ENCODE results near the gene TCF7.

TCF7 gene

GRCh38 chr5:134110382-134110781 is 4.1 kb upstream of the TCF7 start:
- Histone ChIP-seq H3K4me1 (ENCODE audit: control insufficient read depth, insufficient read depth, low read length) (peaks cover 9% of the 10 kb centered on the region), H3K27ac (ENCODE audit: low read depth, low read length) (no peak overlapping the region), H3K27me3 (ENCODE audit: control insufficient read depth, insufficient read depth, low read length) (peaks cover 12% of the 10 kb centered on the region), H3K36me3 (ENCODE audit: control insufficient read depth, insufficient read depth, low read length) (no peaks in the 10 kb centered on the region), H3K4me3 (ENCODE audit: low read length) (no peak overlapping the region), H3K9ac (ENCODE audit: low read length) (no peak overlapping the region)

- H3K4me3 ChIP-seq (ENCODE audit: low read length), result no peak overlapping the region
- peaks cover 9% of the 10 kb centered on the region for H3K4me1 ChIP-seq (ENCODE audit: control insufficient read depth, insufficient read depth, low read length)
- peaks cover 12% of the 10 kb centered on the region for H3K27me3 ChIP-seq (ENCODE audit: control insufficient read depth, insufficient read depth, low read length)
- H3K9ac ChIP-seq (ENCODE audit: low read length), result no peak overlapping the region
- no peaks in the 10 kb centered on the region for H3K36me3 ChIP-seq (ENCODE audit: control insufficient read depth, insufficient read depth, low read length)
- no peak overlapping the region for H3K27ac ChIP-seq (ENCODE audit: low read depth, low read length)
Measured at GRCh38 chr5:134111741-134112647, 2.5 kb upstream of the TCF7 start.

- no peak overlapping the region for H3K27ac ChIP-seq (ENCODE audit: low read depth, low read length)
- H3K4me3 ChIP-seq (ENCODE audit: low read length), result no peak overlapping the region
- no peak overlapping the region for H3K9ac ChIP-seq (ENCODE audit: low read length)
- H3K36me3 ChIP-seq (ENCODE audit: control insufficient read depth, insufficient read depth, low read length), result no peaks in the 10 kb centered on the region
- H3K27me3 ChIP-seq (ENCODE audit: control insufficient read depth, insufficient read depth, low read length), result peaks cover 12% of the 10 kb centered on the region
- H3K4me1 ChIP-seq (ENCODE audit: control insufficient read depth, insufficient read depth, low read length), result peaks cover 9% of the 10 kb centered on the region
Measured at GRCh38 chr5:134112726-134113362, 1.6 kb upstream of the TCF7 start.

- Histone ChIP-seq H3K9ac (ENCODE audit: low read length) (no peak overlapping the region), H3K4me1 (ENCODE audit: control insufficient read depth, insufficient read depth, low read length) (peaks cover 9% of the 10 kb centered on the region), H3K27me3 (ENCODE audit: control insufficient read depth, insufficient read depth, low read length) (peaks cover 12% of the 10 kb centered on the region)
Measured at GRCh38 chr5:134113363-134113889, 1.1 kb upstream of the TCF7 start.

GRCh38 chr5:134114886-134115805 is 665 bp downstream of the TCF7 start:
- H3K27ac ChIP-seq (ENCODE audit: low read depth, low read length), result no peak overlapping the region
- H3K27me3 ChIP-seq (ENCODE audit: control insufficient read depth, insufficient read depth, low read length), result peaks cover 12% of the 10 kb centered on the region
- peak overlapping the region; percentile 54 for H3K4me3 ChIP-seq (ENCODE audit: low read length)

More at GRCh38 chr5:134113363-134113889, 1.1 kb upstream of the TCF7 start:
- H3K4me3 ChIP-seq (ENCODE audit: low read length), result peak overlapping the region; percentile 90
- no peaks in the 10 kb centered on the region for H3K36me3 ChIP-seq (ENCODE audit: control insufficient read depth, insufficient read depth, low read length)
- no peak overlapping the region for H3K27ac ChIP-seq (ENCODE audit: low read depth, low read length)

GRCh38 chr5:134115806-134116175 is 1.3 kb downstream of the TCF7 start:
- no peak overlapping the region for H3K27ac ChIP-seq (ENCODE audit: low read depth, low read length)
- H3K36me3 ChIP-seq (ENCODE audit: control insufficient read depth, insufficient read depth, low read length), result no peaks in the 10 kb centered on the region
- peak overlapping the region; percentile 54 for H3K4me3 ChIP-seq (ENCODE audit: low read length)
- H3K9ac ChIP-seq (ENCODE audit: low read length), result no peak overlapping the region
- peaks cover 12% of the 10 kb centered on the region for H3K27me3 ChIP-seq (ENCODE audit: control insufficient read depth, insufficient read depth, low read length)
- H3K4me1 ChIP-seq (ENCODE audit: control insufficient read depth, insufficient read depth, low read length), result peaks cover 9% of the 10 kb centered on the region

More at GRCh38 chr5:134114886-134115805, 665 bp downstream of the TCF7 start:
- Histone ChIP-seq H3K36me3 (ENCODE audit: control insufficient read depth, insufficient read depth, low read length) (no peaks in the 10 kb centered on the region), H3K9ac (ENCODE audit: low read length) (no peak overlapping the region), H3K4me1 (ENCODE audit: control insufficient read depth, insufficient read depth, low read length) (peaks cover 9% of the 10 kb centered on the region)

- Histone ChIP-seq H3K27ac (ENCODE audit: low read depth, low read length) (no peak overlapping the region), H3K4me1 (ENCODE audit: control insufficient read depth, insufficient read depth, low read length) (peaks cover 9% of the 10 kb centered on the region), H3K27me3 (ENCODE audit: control insufficient read depth, insufficient read depth, low read length) (peaks cover 12% of the 10 kb centered on the region), H3K4me3 (ENCODE audit: low read length) (no peak overlapping the region), H3K36me3 (ENCODE audit: control insufficient read depth, insufficient read depth, low read length) (no peaks in the 10 kb centered on the region), H3K9ac (ENCODE audit: low read length) (no peak overlapping the region)
Measured at GRCh38 chr5:134116286-134116685, 1.8 kb downstream of the TCF7 start.

- peaks cover 11% of the 10 kb centered on the region for H3K27me3 ChIP-seq (ENCODE audit: control insufficient read depth, insufficient read depth, low read length)
- H3K36me3 ChIP-seq (ENCODE audit: control insufficient read depth, insufficient read depth, low read length), result no peaks in the 10 kb centered on the region
- H3K9ac ChIP-seq (ENCODE audit: low read length), result no peak overlapping the region
- peaks cover 9% of the 10 kb centered on the region for H3K4me1 ChIP-seq (ENCODE audit: control insufficient read depth, insufficient read depth, low read length)
- no peak overlapping the region for H3K27ac ChIP-seq (ENCODE audit: low read depth, low read length)
- peak overlapping the region; percentile 7 for H3K4me3 ChIP-seq (ENCODE audit: low read length)
Measured at GRCh38 chr5:134116789-134117761, 2.6 kb downstream of the TCF7 start.

- Histone ChIP-seq H3K27ac (ENCODE audit: low read depth, low read length) (no peak overlapping the region), H3K9ac (ENCODE audit: low read length) (no peak overlapping the region), H3K27me3 (ENCODE audit: control insufficient read depth, insufficient read depth, low read length) (peaks cover 3% of the 10 kb centered on the region), H3K4me3 (ENCODE audit: low read length) (no peak overlapping the region), H3K36me3 (ENCODE audit: control insufficient read depth, insufficient read depth, low read length) (no peaks in the 10 kb centered on the region), H3K4me1 (ENCODE audit: control insufficient read depth, insufficient read depth, low read length) (peaks cover 8% of the 10 kb centered on the region)
Measured at GRCh38 chr5:134118212-134118835, 3.8 kb downstream of the TCF7 start.

- Histone ChIP-seq H3K36me3 (ENCODE audit: control insufficient read depth, insufficient read depth, low read length) (no peaks in the 10 kb centered on the region), H3K4me1 (ENCODE audit: control insufficient read depth, insufficient read depth, low read length) (no peaks in the 10 kb centered on the region), H3K27ac (ENCODE audit: low read depth, low read length) (no peak overlapping the region), H3K4me3 (ENCODE audit: low read length) (no peak overlapping the region), H3K9ac (ENCODE audit: low read length) (no peak overlapping the region), H3K27me3 (ENCODE audit: control insufficient read depth, insufficient read depth, low read length) (no peaks in the 10 kb centered on the region)
Measured at GRCh38 chr5:134119720-134120119, 5.2 kb downstream of the TCF7 start.

All from rectal smooth muscle tissue (tissue), 1 donor.